ENCODE data around the gene RAB36. TPM values are rescaled to one million over a fixed set of nuclear protein-coding genes. Genes with fewer than 3 reads are reported as not detected.

The RAB36 gene
- total RNA-seq, 1 donor from 2014 or later = 0.26 TPM

- no peak for TF ChIP-seq CTCF (IDR thresholded peaks at IDR 0.05; ENCODE audit: insufficient read depth, low read length, severe bottlenecking)
- H3K27me3 ChIP-seq (ENCODE audit: control insufficient read depth, insufficient read depth, low read length) = no peaks in the 10 kb centered on the region
- DNase-seq (ENCODE audit: low read depth) (no peak), FAIRE-seq (no peak)
- H3K4me3 ChIP-seq (ENCODE audit: low read depth, low read length) = no peak overlapping the region
- no peaks in the 10 kb centered on the region for H3K36me3 ChIP-seq (ENCODE audit: control insufficient read depth, insufficient read depth, low read length)
These were observed 38.3 kb upstream of the RAB36 start for GRCh38 chr22:23106906-23107367.

- DNase-seq (ENCODE audit: low read depth) (no peak), FAIRE-seq (no peak)
- no peak overlapping the region for H3K4me3 ChIP-seq (ENCODE audit: low read depth, low read length)
- no peaks in the 10 kb centered on the region for H3K36me3 ChIP-seq (ENCODE audit: control insufficient read depth, insufficient read depth, low read length)
- TF ChIP-seq CTCF (IDR thresholded peaks at IDR 0.05; ENCODE audit: insufficient read depth, low read length, severe bottlenecking) = no peak
- H3K27me3 ChIP-seq (ENCODE audit: control insufficient read depth, insufficient read depth, low read length) = no peaks in the 10 kb centered on the region
These were observed 37.6 kb upstream of the RAB36 start for GRCh38 chr22:23107487-23108248.

- FAIRE-seq = peak; percentile 62
- no peak for TF ChIP-seq CTCF (IDR thresholded peaks at IDR 0.05; ENCODE audit: insufficient read depth, low read length, severe bottlenecking)
- Histone ChIP-seq H3K4me3 (ENCODE audit: low read depth, low read length) (no peak overlapping the region), H3K36me3 (ENCODE audit: control insufficient read depth, insufficient read depth, low read length) (no peaks in the 10 kb centered on the region), H3K27me3 (ENCODE audit: control insufficient read depth, insufficient read depth, low read length) (no peaks in the 10 kb centered on the region)
- DNase-seq (ENCODE audit: low read depth) = no peak
These were observed 36.8 kb upstream of the RAB36 start for GRCh38 chr22:23108249-23109078.

GRCh38 chr22:23109079-23109347, 36.3 kb upstream of the RAB36 start:
- FAIRE-seq = no peak
- H3K27me3 ChIP-seq (ENCODE audit: control insufficient read depth, insufficient read depth, low read length) = no peaks in the 10 kb centered on the region
- DNase-seq (ENCODE audit: low read depth) = no peak
- no peak overlapping the region for H3K4me3 ChIP-seq (ENCODE audit: low read depth, low read length)
- H3K36me3 ChIP-seq (ENCODE audit: control insufficient read depth, insufficient read depth, low read length) = no peaks in the 10 kb centered on the region
- TF ChIP-seq CTCF (IDR thresholded peaks at IDR 0.05; ENCODE audit: insufficient read depth, low read length, severe bottlenecking) = no peak

GRCh38 chr22:23109441-23109978, 35.8 kb upstream of the RAB36 start:
- H3K36me3 ChIP-seq (ENCODE audit: control insufficient read depth, insufficient read depth, low read length) = no peaks in the 10 kb centered on the region
- H3K4me3 ChIP-seq (ENCODE audit: low read depth, low read length) = no peak overlapping the region
- no peaks in the 10 kb centered on the region for H3K27me3 ChIP-seq (ENCODE audit: control insufficient read depth, insufficient read depth, low read length)
- no peak for FAIRE-seq
- no peak for TF ChIP-seq CTCF (IDR thresholded peaks at IDR 0.05; ENCODE audit: insufficient read depth, low read length, severe bottlenecking)
- DNase-seq (ENCODE audit: low read depth) = no peak
